GM18508 (cell line): Measurements from ENCODE around the gene C19orf33.

Source experiments
- ATAC-seq: cut with Tn5 transposase; IDR thresholded peaks from one replicate; pipeline ENCODE4 v1.9.1; 2021; ENCODE audit warnings: moderate number of reproducible peaks; ENCODE audit not compliant: insufficient read depth, unreplicated experiment

C19orf33 gene

DNA sequence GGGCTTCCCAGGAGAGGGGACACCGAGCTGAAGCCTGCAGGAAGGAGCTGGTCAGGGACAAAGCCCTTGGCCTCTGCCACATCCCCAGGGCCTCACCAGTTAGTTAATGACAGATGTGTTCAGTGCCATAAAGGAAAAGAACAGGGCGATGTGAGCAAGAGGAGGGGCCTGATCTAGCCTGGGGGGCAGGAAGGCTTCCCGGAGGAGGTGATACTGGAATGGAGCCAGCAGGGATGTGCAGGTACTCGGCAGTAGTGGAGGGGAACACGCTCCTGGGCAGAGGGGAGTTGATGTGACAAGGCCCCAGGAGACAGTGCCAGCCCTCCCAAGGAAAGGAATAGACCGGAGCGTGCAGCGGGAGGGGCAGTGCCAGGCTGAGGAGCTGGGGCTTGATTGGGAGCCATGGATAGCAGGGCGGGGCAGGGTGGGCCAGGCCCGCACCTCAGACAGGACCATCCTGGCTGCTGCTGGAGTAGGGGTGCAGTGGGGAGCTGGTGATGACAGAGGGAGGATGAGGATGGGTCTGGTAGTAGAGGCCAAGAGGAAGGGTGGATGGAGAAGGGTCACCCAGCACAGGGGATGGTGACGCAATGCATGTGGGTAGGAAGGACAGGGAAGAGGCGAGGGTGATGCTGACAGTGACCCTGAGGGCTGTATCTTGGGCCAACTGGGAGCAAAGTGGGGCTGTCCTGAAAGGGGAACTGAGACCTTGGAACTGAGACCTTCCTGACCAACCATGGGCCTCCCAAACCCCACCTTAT lies 4.1 kb downstream of the C19orf33 start:
- no peak for ATAC-seq

DNA sequence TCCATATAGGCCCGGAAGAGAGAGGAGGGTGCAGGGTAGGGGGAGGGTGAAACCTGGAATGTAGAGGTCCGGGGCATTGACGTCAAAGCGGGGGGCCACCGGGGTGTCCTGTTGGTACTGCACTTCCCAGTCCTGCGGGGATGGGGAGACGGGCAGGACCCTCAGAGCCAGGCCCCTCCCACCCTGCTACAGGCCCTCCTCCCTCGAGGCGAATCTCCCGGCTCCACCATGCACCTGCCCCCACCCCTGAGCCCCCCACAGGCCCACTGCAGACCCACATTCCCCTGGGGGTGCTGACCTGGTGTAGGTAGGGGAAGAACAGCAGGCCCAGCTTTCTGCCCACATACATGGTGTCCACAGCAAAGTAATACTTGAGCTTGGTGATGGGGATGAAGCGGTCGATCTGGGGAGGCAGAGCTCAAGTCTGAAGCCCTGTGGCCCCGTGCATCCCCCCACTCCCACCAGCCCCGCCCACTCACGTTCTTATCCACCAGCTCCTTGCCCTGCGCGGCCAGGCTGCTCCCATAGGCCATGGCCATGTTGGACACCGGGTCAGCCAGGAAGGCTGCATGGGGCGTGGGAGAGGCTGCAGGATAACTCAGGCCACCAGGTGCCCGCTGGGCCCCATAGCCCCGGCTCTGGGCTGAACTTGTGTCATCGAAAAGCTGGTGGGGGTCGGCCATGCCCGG lies 5.0 kb downstream of the C19orf33 start:
- ATAC-seq, result no peak

DNA sequence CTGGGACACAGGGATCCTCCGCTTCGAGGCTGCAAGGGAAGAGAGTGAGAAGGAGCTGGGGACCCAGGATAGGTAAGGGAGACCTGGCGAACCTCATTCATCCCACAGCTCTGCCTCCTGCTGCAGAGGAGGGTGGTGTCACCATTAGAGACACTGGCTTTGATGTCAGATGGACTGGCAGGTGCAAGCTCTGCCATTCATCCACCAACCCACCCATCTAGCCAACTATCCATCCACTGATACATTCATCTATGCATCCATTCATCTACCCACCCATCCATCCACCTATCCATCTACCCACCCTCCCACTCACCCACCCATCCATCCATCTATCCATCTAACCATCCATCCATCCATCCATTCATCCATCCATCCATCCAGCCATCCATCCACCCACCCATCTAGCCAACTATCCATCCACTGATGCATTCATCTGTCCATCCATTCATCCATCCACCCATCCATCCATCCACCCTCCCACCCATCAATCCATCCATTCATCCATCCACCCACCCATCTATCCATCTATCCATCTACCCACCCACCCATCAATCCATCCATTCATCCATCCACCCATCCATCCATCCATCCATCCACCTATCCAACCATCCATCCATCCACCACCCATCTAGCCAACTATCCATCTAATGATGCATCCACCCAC lies 5.7 kb downstream of the C19orf33 start:
- ATAC-seq, result no peak

DNA sequence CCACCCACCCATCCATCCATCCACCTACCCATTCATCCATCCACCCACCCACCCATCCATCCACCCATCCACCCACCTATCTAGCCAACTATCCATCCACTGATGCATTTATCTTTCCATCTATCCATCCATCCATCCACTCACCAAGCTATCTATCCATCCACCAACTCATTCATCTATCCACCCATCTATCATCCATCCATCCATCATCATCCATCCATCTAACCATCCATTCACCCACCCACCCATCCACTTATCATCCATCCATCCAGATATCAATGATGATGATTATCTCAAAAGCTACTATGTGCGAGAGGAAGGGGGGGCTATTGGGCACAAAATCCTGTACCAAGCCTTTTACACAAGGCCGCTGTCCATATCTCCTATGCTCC lies 6.2 kb downstream of the C19orf33 start:
- no peak for ATAC-seq

GRCh38 chr19:38310986-38311385 lies 6.9 kb downstream of the C19orf33 start:
- no peak for ATAC-seq

- peak; percentile 56 for ATAC-seq
Measured at GRCh38 chr19:38315657-38316476, 11.8 kb downstream of the C19orf33 start, which contains the start of gene YIF1B. YIF1B (minus strand) TSS chr19:38315947; CDS start chr19:38315917, 30 bp downstream.

GRCh38 chr19:38316477-38317067 lies 12.5 kb downstream of the C19orf33 start:
- no peak for ATAC-seq

DNA sequence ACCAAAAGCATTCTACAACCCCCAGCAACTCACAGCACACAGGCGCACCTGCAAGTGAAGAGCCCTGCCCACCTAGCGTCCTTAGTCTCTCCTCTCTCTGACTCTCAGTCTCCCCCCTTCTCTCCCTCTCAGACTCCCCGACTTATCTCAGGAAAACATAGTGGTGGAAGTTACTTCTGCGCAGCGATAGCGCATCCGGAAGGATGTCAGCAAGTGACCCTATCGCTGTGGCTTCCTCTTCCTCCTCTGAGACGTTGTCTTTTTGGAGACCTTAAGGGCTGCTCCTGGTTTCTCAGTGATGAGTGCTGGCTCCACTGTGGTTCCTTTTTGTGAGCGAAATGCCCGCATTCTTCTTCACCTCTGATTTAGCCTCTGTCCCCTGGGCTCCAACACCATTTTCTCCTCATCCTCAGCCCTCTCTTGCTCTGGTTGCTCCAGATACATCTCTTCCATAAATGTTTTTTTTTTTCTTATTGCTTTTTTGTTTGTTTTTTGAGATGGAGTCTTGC lies 13.1 kb downstream of the C19orf33 start:
- ATAC-seq, result no peak

DNA sequence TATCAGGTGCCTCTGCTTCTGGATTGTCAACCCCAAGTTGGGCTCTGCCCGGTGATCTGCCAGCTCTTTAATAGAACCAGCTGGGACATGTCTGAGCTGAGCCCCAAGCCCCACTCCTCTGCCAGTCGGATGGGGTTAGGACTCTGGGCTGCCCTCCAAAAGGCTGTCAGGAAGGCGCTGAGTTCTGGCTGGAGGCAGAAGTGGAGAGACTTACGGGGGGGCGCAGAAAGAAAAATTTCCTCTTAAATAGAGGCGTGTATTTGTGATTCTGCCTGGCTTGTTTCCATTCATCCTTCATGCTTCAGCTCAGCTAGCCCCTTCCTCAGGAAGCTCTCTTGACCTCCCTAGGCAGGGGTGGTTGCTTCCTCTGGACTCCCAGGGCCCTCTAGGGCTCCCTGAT lies 14.6 kb downstream of the C19orf33 start:
- ATAC-seq, result no peak

- ATAC-seq, result no peak
Measured at GRCh38 chr19:38319421-38320258, 15.6 kb downstream of the C19orf33 start, which contains the start of gene KCNK6. KCNK6 (plus strand) TSS chr19:38319845; CDS start chr19:38319951, 106 bp downstream.

- ATAC-seq, result no peak
Measured at GRCh38 chr19:38320969-38321339, 16.9 kb downstream of the C19orf33 start.

GRCh38 chr19:38321646-38322196 lies 17.7 kb downstream of the C19orf33 start:
- ATAC-seq, result no peak

DNA sequence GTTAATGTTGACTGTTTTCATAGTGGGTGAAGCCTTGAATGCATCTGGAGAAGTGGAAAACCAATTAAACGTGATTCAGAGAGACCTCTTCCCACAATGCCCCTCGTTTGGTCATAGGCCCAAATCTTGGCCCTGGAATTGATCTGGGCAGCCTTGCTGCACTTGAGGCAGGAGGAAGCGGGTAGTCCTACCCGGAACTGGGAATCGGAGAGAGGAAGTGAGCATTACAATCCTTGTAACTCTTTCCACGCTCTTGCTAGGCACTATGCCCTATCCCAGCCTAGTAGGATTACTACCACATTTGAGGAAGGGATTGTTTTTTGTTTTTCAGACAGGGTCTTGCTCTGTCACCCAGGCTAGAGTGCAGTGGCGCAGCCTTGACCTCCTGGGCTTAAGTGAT lies 19.2 kb downstream of the C19orf33 start:
- no peak for ATAC-seq

DNA sequence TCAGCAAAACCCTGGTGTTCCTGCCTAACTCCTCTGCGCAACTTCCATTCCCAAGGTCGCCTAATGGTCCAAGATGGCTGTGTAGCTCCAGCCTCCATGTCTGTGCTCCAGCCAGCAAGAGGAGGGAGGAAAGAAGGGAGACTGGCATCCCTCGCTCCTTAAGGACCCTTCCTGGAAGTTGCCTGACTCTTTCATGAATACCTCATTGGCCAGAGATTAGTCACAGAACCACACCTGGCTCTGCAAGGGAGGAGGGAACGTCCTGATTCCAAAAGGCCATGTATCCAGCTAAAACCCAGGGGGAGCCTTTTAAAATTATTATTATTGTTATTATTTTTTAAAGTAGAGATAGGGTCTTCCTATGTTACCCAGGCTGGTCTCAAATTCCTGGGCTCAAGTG lies 20.4 kb downstream of the C19orf33 start:
- ATAC-seq, result no peak

GRCh38 chr19:38326591-38326990 lies 22.5 kb downstream of the C19orf33 start:
- no peak for ATAC-seq

DNA sequence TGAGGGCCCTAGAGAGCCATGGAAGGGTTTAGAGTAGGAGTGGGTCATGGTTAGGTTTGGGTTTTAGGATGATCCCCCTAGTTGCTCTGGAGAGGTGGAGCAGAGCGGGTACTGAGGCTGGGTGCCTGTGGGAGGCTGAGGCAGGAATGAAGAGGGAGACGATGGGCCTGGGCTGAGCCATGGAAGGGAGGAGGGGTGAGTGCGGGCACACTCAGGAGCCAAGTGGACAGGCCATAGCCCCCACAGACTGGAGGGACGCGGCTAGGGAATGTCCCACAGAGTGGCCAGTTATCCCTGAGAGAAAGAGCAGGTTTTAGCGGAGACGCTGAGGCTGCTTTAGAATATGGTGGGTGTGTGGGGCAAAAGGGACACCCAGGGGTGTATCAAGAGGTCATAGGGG lies 25.6 kb downstream of the C19orf33 start:
- no peak for ATAC-seq

DNA sequence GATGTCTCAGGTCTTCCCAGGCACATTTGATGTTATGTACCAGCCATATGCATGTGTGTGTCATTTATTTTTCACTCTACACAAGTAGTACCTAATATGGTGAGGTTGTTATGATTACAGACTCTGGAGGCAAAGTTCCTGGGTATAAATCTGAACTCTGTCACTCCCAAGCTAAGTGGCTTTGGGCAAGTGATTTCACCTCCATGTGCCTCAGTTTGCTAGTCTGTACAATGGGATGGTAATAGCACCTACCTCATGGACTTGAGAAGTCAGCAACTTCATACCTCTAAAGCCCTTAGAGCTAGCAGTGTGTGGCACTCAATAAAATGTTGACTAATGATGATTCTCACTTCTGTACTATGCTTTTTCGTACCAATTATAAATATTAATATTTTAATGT lies 27.7 kb downstream of the C19orf33 start:
- ATAC-seq, result no peak

GRCh38 chr19:38333245-38333644 lies 29.2 kb downstream of the C19orf33 start:
- ATAC-seq, result no peak
